Stimulated activated memory B cell treated with anti-CD40 and anti-IgM and Interleukin-4, amounts not matched to agents 10 μg/mL and 1 μg/mL and 100 μg/mL, for 72 hours (primary cell): ENCODE data around the gene CYLD.

Experiments used
- ATAC-seq: fragments of 150-1000 bp; cut with Tn5 transposase; 2 replicates; pipeline ENCODE4 v1.10.0; 2021
- H3K27ac Mint-ChIP-seq: one replicate; pipeline ENCODE4 v1.8.0; 2022; ENCODE audit warnings: mild to moderate bottlenecking, mixed read lengths
- H3K27me3 Mint-ChIP-seq: one replicate; pipeline ENCODE4 v1.8.0; 2022; ENCODE audit warnings: mixed read lengths
- H3K36me3 Mint-ChIP-seq: one replicate; pipeline ENCODE4 v1.8.0; 2022; ENCODE audit warnings: mixed read lengths
- H3K4me1 Mint-ChIP-seq: one replicate; pipeline ENCODE4 v1.8.0; 2022; ENCODE audit warnings: mixed read lengths
- H3K4me3 Mint-ChIP-seq: one replicate; pipeline ENCODE4 v1.8.0; 2022; ENCODE audit warnings: mild to moderate bottlenecking, moderate library complexity, mixed read lengths
- H3K9me3 Mint-ChIP-seq: one replicate; pipeline ENCODE4 v1.8.0; 2022; ENCODE audit warnings: mixed read lengths

CYLD gene

DNA sequence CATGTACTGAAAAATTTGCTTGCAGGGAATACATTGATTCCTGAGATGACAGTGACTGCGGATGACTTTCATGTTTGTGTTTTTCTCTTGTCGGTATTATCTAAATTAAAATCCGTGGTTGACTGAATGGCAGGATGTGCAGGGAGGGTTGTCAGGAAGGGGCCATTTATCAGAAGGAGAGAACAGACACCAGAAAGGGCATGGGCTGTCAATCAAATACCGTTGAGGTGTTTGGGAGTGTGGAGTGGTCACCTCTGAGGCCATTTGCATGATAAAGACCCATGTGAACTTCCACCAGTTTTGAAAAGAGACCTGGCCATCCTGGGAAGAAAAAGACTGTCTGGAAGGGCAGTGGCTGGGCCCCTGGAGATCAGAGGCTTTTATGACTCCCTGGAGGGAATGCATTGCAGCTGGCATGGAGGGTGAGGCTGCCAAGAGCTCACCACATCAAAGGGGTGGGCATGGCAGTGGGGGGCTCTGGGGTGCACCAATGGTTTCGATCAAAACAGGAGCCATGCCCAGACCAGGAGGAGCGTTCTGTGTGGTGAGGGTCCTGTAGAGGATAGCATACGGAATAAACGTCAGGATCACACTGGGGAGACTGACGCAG is 67.1 kb downstream of the CYLD start:
- Mint-ChIP-seq H3K9me3 (no peaks in the 10 kb centered on the region), H3K27ac (peak overlapping the region; percentile 21), H3K36me3 (no peaks in the 10 kb centered on the region), H3K27me3 (peaks cover 8% of the 10 kb centered on the region), H3K4me3 (no peak overlapping the region), H3K4me1 (peaks cover 30% of the 10 kb centered on the region)
- ATAC-seq, result no peak

GRCh38 chr16:50809561-50809960 is 67.7 kb downstream of the CYLD start:
- Mint-ChIP-seq H3K36me3 (no peaks in the 10 kb centered on the region), H3K27ac (peak overlapping the region; percentile 21), H3K4me1 (peaks cover 30% of the 10 kb centered on the region), H3K4me3 (no peak overlapping the region), H3K9me3 (no peaks in the 10 kb centered on the region), H3K27me3 (peaks cover 8% of the 10 kb centered on the region)
- peak; percentile 70 for ATAC-seq

GRCh38 chr16:50810241-50810965 is 68.5 kb downstream of the CYLD start:
- peaks cover 30% of the 10 kb centered on the region for H3K4me1 Mint-ChIP-seq
- peak overlapping the region; percentile 21 for H3K27ac Mint-ChIP-seq
- ATAC-seq, result no peak
- H3K9me3 Mint-ChIP-seq, result no peaks in the 10 kb centered on the region
- no peak overlapping the region for H3K4me3 Mint-ChIP-seq
- peaks cover 8% of the 10 kb centered on the region for H3K27me3 Mint-ChIP-seq
- H3K36me3 Mint-ChIP-seq, result no peaks in the 10 kb centered on the region

- peaks cover 16% of the 10 kb centered on the region for H3K4me1 Mint-ChIP-seq
- no peaks in the 10 kb centered on the region for H3K9me3 Mint-ChIP-seq
- no peak for ATAC-seq
- H3K27ac Mint-ChIP-seq, result no peak overlapping the region
- H3K4me3 Mint-ChIP-seq, result no peak overlapping the region
- H3K27me3 Mint-ChIP-seq, result peaks cover 22% of the 10 kb centered on the region
- no peaks in the 10 kb centered on the region for H3K36me3 Mint-ChIP-seq
These were observed 70.2 kb downstream of the CYLD start for GRCh38 chr16:50812046-50812445.

DNA sequence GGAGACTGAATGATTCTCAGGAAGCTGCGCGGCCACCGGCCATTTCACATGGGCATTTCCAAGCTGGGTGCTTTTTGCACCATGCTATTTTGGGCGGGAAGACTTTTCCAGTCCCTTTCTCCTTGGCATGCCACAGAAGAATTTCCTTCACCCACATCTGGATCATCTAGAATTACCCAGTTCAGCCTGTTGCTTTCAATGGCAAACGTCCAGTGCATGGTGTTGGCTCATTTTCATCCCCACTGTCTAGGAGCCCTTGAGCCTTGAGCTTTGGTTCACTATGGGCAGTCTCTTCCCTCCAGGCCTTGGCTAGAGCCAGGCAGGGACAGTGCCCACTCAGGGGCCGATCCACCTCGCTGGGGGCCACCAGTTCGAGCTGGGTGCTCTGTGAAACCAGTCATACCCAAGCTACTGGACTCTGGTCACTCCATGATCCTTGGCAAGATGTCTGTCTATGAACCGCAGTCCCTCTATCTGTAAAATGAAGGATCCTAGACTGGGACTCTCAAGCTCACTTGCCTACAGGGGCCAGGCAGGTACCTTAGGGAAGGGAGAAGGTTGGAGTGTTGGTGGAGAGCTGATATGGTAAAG is 71.1 kb downstream of the CYLD start:
- Mint-ChIP-seq H3K27ac (no peak overlapping the region), H3K36me3 (no peaks in the 10 kb centered on the region), H3K27me3 (peaks cover 25% of the 10 kb centered on the region), H3K4me3 (no peak overlapping the region), H3K9me3 (no peaks in the 10 kb centered on the region), H3K4me1 (peaks cover 16% of the 10 kb centered on the region)
- ATAC-seq, result no peak

DNA sequence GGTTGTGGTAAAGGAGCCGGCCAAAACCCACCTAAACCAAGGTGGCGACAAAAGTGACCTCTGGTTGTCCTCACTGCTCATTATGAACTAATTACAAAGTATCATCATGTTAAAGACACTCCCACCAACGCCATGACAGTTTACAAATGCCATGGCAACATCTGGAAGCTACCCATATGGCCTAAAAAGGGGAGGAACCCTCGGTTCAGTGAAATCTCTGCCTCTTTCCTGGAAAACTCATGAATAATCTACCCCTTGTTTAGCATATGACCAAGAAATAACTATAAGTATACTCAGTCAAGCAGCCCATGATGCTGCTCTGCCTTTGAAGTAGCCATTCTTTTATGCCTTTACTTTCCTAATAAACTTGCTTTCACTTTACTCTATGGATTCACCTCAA is 72.2 kb downstream of the CYLD start:
- no peak for ATAC-seq
- no peak overlapping the region for H3K4me3 Mint-ChIP-seq
- H3K4me1 Mint-ChIP-seq, result peaks cover 13% of the 10 kb centered on the region
- H3K9me3 Mint-ChIP-seq, result no peaks in the 10 kb centered on the region
- no peak overlapping the region for H3K27ac Mint-ChIP-seq
- H3K27me3 Mint-ChIP-seq, result peaks cover 25% of the 10 kb centered on the region
- no peaks in the 10 kb centered on the region for H3K36me3 Mint-ChIP-seq

DNA sequence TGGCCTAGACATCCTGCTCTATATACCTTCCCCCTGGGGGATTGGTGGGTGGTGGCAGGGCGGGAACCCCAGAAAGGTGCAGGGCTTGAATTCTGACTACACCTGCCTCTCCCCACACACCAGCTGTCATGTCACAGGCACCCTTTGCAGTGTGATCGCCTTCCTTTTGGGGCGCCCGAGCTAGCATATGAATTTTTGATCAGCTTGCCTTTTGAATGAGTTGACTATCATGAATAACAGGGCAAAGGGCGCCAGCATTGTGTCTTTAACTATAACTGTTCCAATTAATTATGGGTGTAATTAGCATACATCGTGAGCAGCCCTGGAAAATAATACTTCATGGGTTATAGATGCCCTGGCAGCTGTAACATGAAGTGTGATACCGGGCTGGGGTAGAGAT is 72.7 kb downstream of the CYLD start:
- Mint-ChIP-seq H3K4me3 (no peak overlapping the region), H3K9me3 (no peaks in the 10 kb centered on the region), H3K4me1 (peaks cover 8% of the 10 kb centered on the region), H3K27ac (no peak overlapping the region), H3K27me3 (peaks cover 25% of the 10 kb centered on the region), H3K36me3 (no peaks in the 10 kb centered on the region)
- ATAC-seq, result no peak

DNA sequence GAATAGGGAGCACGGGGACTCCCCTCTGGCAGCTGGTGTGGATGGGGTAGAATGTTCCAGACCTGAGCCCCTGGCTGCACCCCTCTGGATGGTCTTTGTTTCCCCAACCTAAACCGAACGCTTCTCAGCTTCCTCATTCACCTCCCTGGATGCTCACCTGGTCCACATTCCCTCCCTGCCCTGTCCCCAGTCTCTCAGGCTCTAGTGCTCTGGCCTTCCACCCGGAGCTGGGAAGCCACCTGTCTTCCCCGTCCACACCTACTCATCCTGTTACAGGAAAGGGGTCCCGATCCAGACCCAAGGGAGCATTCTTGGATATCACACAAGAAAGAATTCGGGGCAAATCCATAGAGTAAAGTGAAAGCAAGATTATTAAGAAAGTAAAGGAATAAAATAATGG is 73.5 kb downstream of the CYLD start:
- Mint-ChIP-seq H3K36me3 (no peaks in the 10 kb centered on the region), H3K4me1 (no peaks in the 10 kb centered on the region), H3K4me3 (no peak overlapping the region), H3K27ac (no peak overlapping the region), H3K27me3 (peaks cover 25% of the 10 kb centered on the region), H3K9me3 (no peaks in the 10 kb centered on the region)
- ATAC-seq, result no peak

DNA sequence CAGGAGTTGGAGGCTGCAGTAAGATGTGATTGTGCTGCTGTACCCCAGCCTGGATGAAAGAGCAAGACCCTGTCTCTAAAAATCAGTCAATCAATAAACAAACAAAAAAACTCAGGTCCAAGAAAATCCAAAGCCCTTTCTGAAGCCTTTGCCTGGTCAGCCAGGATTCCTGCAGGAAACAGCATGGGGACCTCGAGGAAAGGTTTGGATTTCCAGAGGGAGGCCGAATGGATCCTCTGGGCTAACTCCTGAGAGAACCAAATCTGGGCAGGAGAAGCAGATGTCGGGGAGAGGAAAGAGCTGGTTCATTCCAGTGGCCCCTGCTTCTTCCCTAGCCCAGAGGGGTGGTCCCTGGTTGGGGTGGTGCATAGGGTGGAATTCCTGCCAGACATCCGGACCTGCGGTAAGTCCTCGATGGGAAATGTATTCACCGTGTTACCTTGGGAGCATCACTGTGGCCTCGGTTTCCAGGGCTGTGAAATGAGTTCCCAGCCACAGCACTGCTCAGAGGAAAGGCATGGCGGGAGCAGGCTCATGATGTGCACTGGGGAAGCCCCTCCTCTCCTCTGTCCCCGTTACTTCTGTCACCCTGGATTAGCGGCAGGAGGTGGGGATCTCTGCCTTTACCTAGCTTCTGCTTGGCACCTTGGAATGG is 75.1 kb downstream of the CYLD start:
- Mint-ChIP-seq H3K27me3 (peaks cover 17% of the 10 kb centered on the region), H3K4me1 (no peaks in the 10 kb centered on the region), H3K36me3 (no peaks in the 10 kb centered on the region), H3K4me3 (no peak overlapping the region), H3K27ac (no peak overlapping the region), H3K9me3 (no peaks in the 10 kb centered on the region)
- ATAC-seq, result no peak

DNA sequence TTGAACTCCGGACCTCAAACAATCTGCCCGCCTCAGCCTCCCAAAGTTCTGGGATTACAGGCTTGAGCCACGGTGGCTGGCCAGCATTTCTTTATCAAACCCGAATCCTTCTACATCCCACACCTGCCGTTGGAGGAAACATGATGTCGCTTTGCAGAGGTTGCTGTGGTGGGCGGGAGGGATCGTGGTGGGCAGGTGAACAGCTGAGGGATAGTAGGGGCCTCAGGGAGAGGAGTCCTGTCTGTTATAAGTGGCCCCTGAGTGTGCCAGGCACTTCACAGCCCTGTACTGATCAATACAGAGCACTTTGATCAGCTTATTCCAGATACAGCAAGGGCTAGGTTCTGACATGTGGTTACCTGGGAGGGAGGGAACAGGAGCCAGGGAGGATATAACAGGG is 76.5 kb downstream of the CYLD start:
- ATAC-seq, result peak; percentile 34
- Mint-ChIP-seq H3K4me3 (no peak overlapping the region), H3K27me3 (peaks cover 25% of the 10 kb centered on the region), H3K36me3 (no peaks in the 10 kb centered on the region), H3K27ac (no peak overlapping the region), H3K4me1 (no peaks in the 10 kb centered on the region), H3K9me3 (no peaks in the 10 kb centered on the region)

DNA sequence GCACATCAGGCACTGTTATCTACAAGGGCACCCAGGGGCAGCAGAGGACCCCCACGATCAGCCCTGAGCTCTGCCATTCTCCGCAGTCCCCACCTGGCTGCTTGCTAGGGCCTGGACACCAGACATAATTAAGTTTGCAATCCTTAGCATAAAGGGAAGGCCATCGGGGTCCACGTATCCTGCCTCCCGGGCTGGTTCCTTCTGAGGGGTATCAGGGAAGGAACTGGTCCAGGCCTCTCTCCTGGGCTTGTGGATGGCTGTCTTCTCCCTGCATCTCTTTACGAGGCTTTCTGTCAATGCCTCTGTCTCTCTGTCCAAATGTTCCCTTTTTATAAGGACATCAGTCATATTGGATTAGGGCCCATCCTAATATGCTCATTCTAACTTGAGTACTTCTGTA is 77.8 kb downstream of the CYLD start:
- Mint-ChIP-seq H3K27me3 (peaks cover 33% of the 10 kb centered on the region), H3K4me1 (no peaks in the 10 kb centered on the region), H3K36me3 (no peaks in the 10 kb centered on the region), H3K27ac (no peak overlapping the region), H3K4me3 (no peak overlapping the region), H3K9me3 (no peaks in the 10 kb centered on the region)
- no peak for ATAC-seq

DNA sequence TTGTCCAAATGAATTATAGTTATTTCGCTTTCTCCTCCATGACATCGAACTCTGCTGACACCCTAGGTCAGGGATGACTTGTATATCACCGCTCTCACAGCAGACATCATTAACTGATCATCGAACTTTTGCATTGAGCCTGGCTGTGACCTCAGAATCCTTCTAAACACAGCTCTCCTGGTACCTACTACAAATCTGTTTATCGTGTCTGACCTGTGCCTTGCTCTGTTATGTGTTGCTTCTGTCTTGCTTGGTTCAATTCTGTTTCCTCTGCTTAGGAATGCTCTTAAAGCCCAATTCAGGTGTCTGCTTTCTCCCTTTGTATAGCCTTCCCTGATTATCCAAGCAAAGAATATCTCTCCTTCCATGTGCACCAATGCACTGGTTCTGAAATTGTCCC is 78.3 kb downstream of the CYLD start:
- H3K9me3 Mint-ChIP-seq, result no peaks in the 10 kb centered on the region
- ATAC-seq, result no peak
- no peak overlapping the region for H3K4me3 Mint-ChIP-seq
- H3K4me1 Mint-ChIP-seq, result no peaks in the 10 kb centered on the region
- no peak overlapping the region for H3K27ac Mint-ChIP-seq
- H3K27me3 Mint-ChIP-seq, result peaks cover 35% of the 10 kb centered on the region
- H3K36me3 Mint-ChIP-seq, result no peaks in the 10 kb centered on the region

GRCh38 chr16:50821586-50821985 is 79.7 kb downstream of the CYLD start:
- H3K27ac Mint-ChIP-seq, result no peak overlapping the region
- H3K9me3 Mint-ChIP-seq, result no peaks in the 10 kb centered on the region
- no peak for ATAC-seq
- H3K4me1 Mint-ChIP-seq, result no peaks in the 10 kb centered on the region
- no peak overlapping the region for H3K4me3 Mint-ChIP-seq
- no peaks in the 10 kb centered on the region for H3K36me3 Mint-ChIP-seq
- H3K27me3 Mint-ChIP-seq, result peaks cover 26% of the 10 kb centered on the region

- no peak overlapping the region for H3K27ac Mint-ChIP-seq
- ATAC-seq, result no peak
- H3K4me1 Mint-ChIP-seq, result no peaks in the 10 kb centered on the region
- no peak overlapping the region for H3K4me3 Mint-ChIP-seq
- no peaks in the 10 kb centered on the region for H3K9me3 Mint-ChIP-seq
- H3K27me3 Mint-ChIP-seq, result peaks cover 18% of the 10 kb centered on the region
- no peaks in the 10 kb centered on the region for H3K36me3 Mint-ChIP-seq
These were observed 80.8 kb downstream of the CYLD start for GRCh38 chr16:50822671-50823070.

DNA sequence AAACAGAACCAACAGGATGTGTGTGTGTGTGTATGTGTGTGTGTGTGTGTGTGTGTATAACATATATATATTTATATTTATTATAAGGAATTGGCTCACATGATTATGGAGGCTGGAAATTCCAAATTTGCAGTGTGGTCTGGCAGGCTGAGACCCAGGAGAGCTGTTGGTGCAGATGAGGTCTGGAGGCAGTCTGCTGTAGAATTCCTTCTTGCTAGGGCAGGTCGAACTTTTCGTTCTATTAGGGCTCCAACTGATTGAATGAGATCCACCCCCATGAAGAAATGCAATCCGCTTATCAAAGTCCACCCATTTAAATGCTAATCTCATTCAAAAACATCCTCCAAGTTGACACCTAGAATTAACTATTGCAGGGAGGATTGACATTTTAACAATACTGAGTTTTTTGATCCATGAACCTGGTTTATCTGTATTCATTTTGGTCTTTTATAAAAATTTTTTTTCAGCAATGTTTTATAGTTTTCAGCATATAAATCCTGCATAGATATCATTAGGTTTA is 85.0 kb downstream of the CYLD start:
- Mint-ChIP-seq H3K36me3 (no peaks in the 10 kb centered on the region), H3K4me1 (no peaks in the 10 kb centered on the region)

More for the DNA sequence above, 85.0 kb downstream of the CYLD start:
- Mint-ChIP-seq H3K4me3 (no peak overlapping the region), H3K27me3 (peaks cover 42% of the 10 kb centered on the region), H3K27ac (no peak overlapping the region), H3K9me3 (peaks cover 3% of the 10 kb centered on the region)
- ATAC-seq, result no peak
